Transverse colon (tissue), 4 donors: ENCODE data around the gene DLL1. TPM values are rescaled to one million over a fixed set of nuclear protein-coding genes. Genes with fewer than 3 reads are reported as not detected.

Experiments
- DNase-seq: peaks from one replicate; pipeline ENCODE4 v3.0.0-alpha.2; 2019
- H3K27ac ChIP-seq, 4 donors: fragments of 200-600 bp; sonication (generic); 2 replicates each; pipeline ENCODE4 v1.5.1; 2016 to 2018; ENCODE audit warnings: inconsistent platforms in 4 of 4
- H3K27me3 ChIP-seq: fragments of 200-600 bp; sonication (generic); 2 replicates; pipeline ENCODE4 v1.5.1; 2017; ENCODE audit warnings: inconsistent platforms
- H3K36me3 ChIP-seq, 4 donors: fragments of 200-600 bp; sonication (generic); 2 replicates each; pipeline ENCODE4 v1.5.1; 2017 to 2019; ENCODE audit warnings: inconsistent platforms in 4 of 4
- H3K4me1 ChIP-seq, 4 donors: fragments of 200-600 bp; sonication (generic); 2 replicates each; pipeline ENCODE4 v1.5.1; 2017 to 2020; ENCODE audit warnings: inconsistent platforms in 4 of 4
- H3K4me3 ChIP-seq, 4 donors: fragments of 200-600 bp; sonication (generic); 1 replicate in 1 of 4; 2 replicates in 3 of 4; pipeline versions ENCODE4 v1.5.1 to v1.6.1; 2017 to 2019; ENCODE audit warnings: inconsistent platforms in 4 of 4
- H3K9me3 ChIP-seq, 2 donors: fragments of 200-600 bp; sonication (generic); 2 replicates each; pipeline ENCODE4 v1.5.1; 2017 to 2019; ENCODE audit warnings: inconsistent platforms in 2 of 2
- EP300 ChIP-seq: sonication (generic); formaldehyde crosslinking; IDR thresholded peaks from one replicate; pipeline ENCODE4 v1.6.1; 2017; ENCODE audit warnings: antibody characterized with exemption, low read depth
- POLR2A ChIP-seq: fragments of 450-650 bp; IDR thresholded peaks from one replicate; pipeline ENCODE4 v1.6.1; 2016; ENCODE audit warnings: antibody characterized with exemption, mild to moderate bottlenecking, moderate library complexity
- POLR2AphosphoS5 ChIP-seq, 3 donors: sonication (generic); formaldehyde crosslinking; IDR thresholded peaks; one replicate each; pipeline ENCODE4 v1.6.1; 2016; ENCODE audit warnings: antibody characterized with exemption in 3 of 3
- WGBS, 2 donors: methylation state at CpG; one replicate each; pipeline ENCODE4 v1.1.5; 2018; ENCODE audit warnings: low coverage in 1 of 2; 5-methylcytosine and 5-hydroxymethylcytosine counted together
- in situ Hi-C, 4 donors: fragments of 200-750 bp; cut with MboI; loops; one replicate each; pipeline versions ENCODE4 v1.15.0 to v1.15.1; 2017; ENCODE audit warnings: low sequenced_read_pairs in 3 of 4, low pct_ligation_motif_present in 1 of 4, low pct_unique_long_range_greater_than_20kb in 1 of 4
- intact Hi-C: fragments of 100-400 bp; cut with DNase I; formaldehyde crosslinking; loops from one replicate; pipeline ENCODE4 v1.15.1; 2023; ENCODE audit warnings: low total_unique reads
- total RNA-seq, 4 donors: library from RNA; depleted of rRNA; stranded (reverse); fragments of >200 nt; gene quantifications; one replicate each; pipeline ENCODE4 v1.1.0, GENCODE V29; 2016
- TF ChIP-seq, protein P1 (sequence below), 5 experiments: fragments of 200-600 bp in 3 of 5; fragments of 450-650 bp in 2 of 5; sonication (generic) in 3 of 5; IDR thresholded peaks; 1 replicate in 2 of 5; 2 replicates in 3 of 5; pipeline ENCODE4 v1.5.1; 2016 to 2017; ENCODE audit warnings: antibody characterized with exemption in 5 of 5, inconsistent platforms in 3 of 5, mild to moderate bottlenecking in 2 of 5, moderate library complexity in 1 of 5

Gene DLL1
- total RNA-seq, 4 donors from 2014 or later: 15.0 to 46.2 (median 25.9) TPM

DNA sequence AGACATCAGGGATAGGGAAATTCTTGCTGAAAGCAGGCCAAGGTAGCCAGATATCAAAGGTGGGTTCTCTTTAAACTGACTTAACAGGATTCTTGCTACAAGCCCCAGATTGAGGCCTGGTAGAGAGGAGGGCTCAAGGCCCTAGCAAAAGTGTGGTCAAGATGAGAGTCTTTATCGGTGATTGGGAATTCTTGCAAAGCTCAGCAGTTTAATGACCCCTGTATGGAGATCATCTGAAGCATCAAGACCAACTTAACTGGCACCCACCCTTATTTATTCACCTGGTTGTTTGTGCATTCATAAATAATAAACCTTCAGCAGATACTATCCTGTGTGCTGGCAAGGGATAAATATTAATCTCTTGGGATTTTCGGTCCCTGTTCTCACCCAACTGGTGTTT, 22.0 kb upstream of the DLL1 start:
- WGBS, 2 donors: 67 to 91% methylated on average over 1 to 2 of the region's 2 CpGs
- H3K9me3 ChIP-seq: no peaks in the 10 kb centered on the region
- H3K27ac ChIP-seq: no peak overlapping the region
- intact Hi-C loops (no loop called here), in situ Hi-C loops (no loop called here)
- DNase-seq: no peak
- peaks cover 8 to 35% (median 14%) of the 10 kb centered on the region in 4 donors for H3K4me1 ChIP-seq
- H3K36me3 ChIP-seq: peaks cover 0 to 4% (median 0%) of the 10 kb centered on the region in 4 donors
- no peaks in the 10 kb centered on the region for H3K27me3 ChIP-seq
- H3K4me3 ChIP-seq: no peak overlapping the region
- TF ChIP-seq EP300 (no peak), POLR2AphosphoS5 (IDR thresholded peaks at IDR 0.05) (no peak), POLR2A (no peak)
- TF ChIP-seq, protein P1, sequence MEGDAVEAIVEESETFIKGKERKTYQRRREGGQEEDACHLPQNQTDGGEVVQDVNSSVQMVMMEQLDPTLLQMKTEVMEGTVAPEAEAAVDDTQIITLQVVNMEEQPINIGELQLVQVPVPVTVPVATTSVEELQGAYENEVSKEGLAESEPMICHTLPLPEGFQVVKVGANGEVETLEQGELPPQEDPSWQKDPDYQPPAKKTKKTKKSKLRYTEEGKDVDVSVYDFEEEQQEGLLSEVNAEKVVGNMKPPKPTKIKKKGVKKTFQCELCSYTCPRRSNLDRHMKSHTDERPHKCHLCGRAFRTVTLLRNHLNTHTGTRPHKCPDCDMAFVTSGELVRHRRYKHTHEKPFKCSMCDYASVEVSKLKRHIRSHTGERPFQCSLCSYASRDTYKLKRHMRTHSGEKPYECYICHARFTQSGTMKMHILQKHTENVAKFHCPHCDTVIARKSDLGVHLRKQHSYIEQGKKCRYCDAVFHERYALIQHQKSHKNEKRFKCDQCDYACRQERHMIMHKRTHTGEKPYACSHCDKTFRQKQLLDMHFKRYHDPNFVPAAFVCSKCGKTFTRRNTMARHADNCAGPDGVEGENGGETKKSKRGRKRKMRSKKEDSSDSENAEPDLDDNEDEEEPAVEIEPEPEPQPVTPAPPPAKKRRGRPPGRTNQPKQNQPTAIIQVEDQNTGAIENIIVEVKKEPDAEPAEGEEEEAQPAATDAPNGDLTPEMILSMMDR (IDR thresholded peaks at IDR 0.05): no peak

DNA sequence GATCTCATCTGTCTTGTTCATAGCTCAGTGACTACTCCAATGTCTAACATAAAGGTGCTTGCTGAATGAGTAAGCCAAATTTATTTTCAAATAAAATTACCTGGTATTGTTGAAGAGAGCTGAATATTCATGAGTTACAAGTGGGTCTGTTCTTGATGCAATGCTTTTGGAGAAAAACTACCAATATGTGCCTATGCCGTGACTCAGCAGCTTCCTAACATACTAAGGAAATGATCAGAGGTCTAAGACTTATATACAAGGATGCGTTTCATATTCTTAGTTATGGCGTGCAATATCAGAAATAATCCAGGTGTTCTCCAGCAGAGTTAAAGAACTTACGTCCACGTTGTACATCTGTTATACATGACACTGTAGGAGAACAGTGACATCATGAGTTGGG, 20.8 kb upstream of the DLL1 start:
- intact Hi-C loops: no loop called here
- whole genome bisulfite sequencing, 2 donors: 84 to 91% methylated on average over 4 to 5 of the region's 5 CpGs
- TF ChIP-seq POLR2A (no peak), EP300 (no peak), POLR2AphosphoS5 (IDR thresholded peaks at IDR 0.05) (no peak)
- TF ChIP-seq, protein P1 (IDR thresholded peaks at IDR 0.05): no peak
- Histone ChIP-seq H3K27me3 (no peaks in the 10 kb centered on the region), H3K27ac (no peak overlapping the region), H3K4me1 (peaks cover 16 to 42% (median 23%) of the 10 kb centered on the region in 4 donors), H3K4me3 (no peak overlapping the region), H3K36me3 (no peaks in the 10 kb centered on the region), H3K9me3 (no peaks in the 10 kb centered on the region)
- in situ Hi-C loops: no loop called here
- no peak for DNase-seq

DNA sequence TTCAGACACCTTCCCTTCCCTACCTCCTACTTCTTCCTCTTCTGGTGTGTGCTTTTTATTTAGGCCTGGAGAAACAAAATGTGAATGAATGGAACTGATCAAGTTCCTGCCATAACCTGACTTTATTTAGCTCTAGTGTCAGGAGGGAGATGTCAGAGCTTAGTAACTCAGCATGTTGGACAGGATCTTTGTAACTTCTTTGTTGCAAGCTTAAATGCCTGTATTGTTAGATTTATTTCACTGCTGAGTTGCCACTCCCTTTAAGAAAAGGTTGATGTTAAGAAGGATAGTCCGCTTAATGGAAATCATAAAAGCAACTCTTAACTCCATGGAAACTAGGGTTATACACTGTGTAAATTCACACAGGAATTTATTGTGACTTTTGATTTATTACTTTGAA, 17.9 kb upstream of the DLL1 start:
- no peaks in the 10 kb centered on the region for H3K27me3 ChIP-seq
- no peaks in the 10 kb centered on the region for H3K9me3 ChIP-seq
- TF ChIP-seq EP300 (no peak), POLR2A (no peak), POLR2AphosphoS5 (IDR thresholded peaks at IDR 0.05) (no peak)
- TF ChIP-seq, protein P1 (IDR thresholded peaks at IDR 0.05): no peak
- intact Hi-C loops (no loop called here), in situ Hi-C loops (no loop called here)
- peaks cover 21 to 48% (median 27%) of the 10 kb centered on the region in 4 donors for H3K4me1 ChIP-seq
- 55 to 83% methylated on average over 1 of the region's 1 CpG for WGBS, 2 donors
- no peak overlapping the region for H3K4me3 ChIP-seq
- DNase-seq: no peak
- H3K27ac ChIP-seq: no peak overlapping the region
- no peaks in the 10 kb centered on the region for H3K36me3 ChIP-seq

DNA sequence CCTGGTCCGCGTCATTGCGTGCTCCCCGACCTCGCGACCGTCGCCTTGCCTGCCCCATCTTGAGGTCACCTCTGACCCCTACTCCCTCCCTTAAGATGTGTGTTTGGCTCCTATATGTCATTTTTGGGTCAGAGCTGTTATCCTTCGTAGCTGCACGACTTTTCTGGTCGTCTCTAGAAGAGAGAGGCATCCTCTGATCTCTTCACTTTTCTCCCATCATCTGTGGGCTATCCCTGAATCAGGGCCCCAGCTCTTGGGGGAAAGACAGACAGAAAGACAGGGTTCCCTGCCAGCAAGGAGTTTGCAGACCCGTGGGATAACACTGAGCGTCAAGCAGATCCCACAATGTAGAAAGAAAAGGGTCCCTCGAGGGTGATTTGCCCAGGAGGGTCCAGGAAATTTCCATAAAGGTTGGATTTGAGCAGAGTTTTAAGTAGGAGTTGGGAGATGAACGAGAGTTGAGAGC, 16.2 kb upstream of the DLL1 start:
- in situ Hi-C loops: no loop called here
- Histone ChIP-seq H3K9me3 (no peaks in the 10 kb centered on the region), H3K27ac (peak overlapping the region; percentile 84 to 91 (median 90)), H3K4me3 (peak overlapping the region; percentile 73 to 95 (median 78)), H3K4me1 (peaks cover 21 to 41% (median 27%) of the 10 kb centered on the region in 4 donors), H3K27me3 (no peaks in the 10 kb centered on the region), H3K36me3 (no peaks in the 10 kb centered on the region)
- intact Hi-C loops: no loop called here
- TF ChIP-seq POLR2AphosphoS5 (IDR thresholded peaks at IDR 0.05): no peak
- no peak for TF ChIP-seq EP300
- TF ChIP-seq POLR2A: no peak
- TF ChIP-seq, protein P1 (IDR thresholded peaks at IDR 0.05): no peak
- DNase-seq: no peak
- 0 to 4% methylated on average over 1 to 15 of the region's 15 CpGs for WGBS, 2 donors
